ENCODE measurements around the gene NHLH1. TPM values are rescaled to one million over a fixed set of nuclear protein-coding genes. Genes with fewer than 3 reads are reported as not detected.

NHLH1 gene
- total RNA-seq, 1 experiment from 2014 or later: 0.18 TPM

GRCh38 chr1:160360227-160360695, 6.6 kb upstream of the NHLH1 start:
- H3K4me3 ChIP-seq (ENCODE audit: low read depth in 2 of 2, low read length in 2 of 2): no peak overlapping the region
- no peaks in the 10 kb centered on the region for H3K27me3 ChIP-seq (ENCODE audit: control insufficient read depth, insufficient read depth, low read length)
- no peak for ATAC-seq
- no TSS peak for BruUV-seq (replicated peaks)
- DNase-seq (ENCODE audit: low read depth, low spot score): no peak
- no peak overlapping the region for H3K27ac ChIP-seq (ENCODE audit: low read length)
- intact Hi-C loops (cut with micrococcal nuclease; ENCODE audit: unreplicated experiment): no loop called here
- CTCF ChIA-PET: no interaction called here
- no peaks in the 10 kb centered on the region for H3K4me1 ChIP-seq (ENCODE audit: control insufficient read depth, insufficient read depth, low read length)
- in situ Hi-C loops (cut with HindIII; ENCODE audit: low pct_unique_long_range_greater_than_20kb, low sequenced_read_pairs): no loop called here
- TF ChIP-seq CTCF (IDR thresholded peaks at IDR 0.05) (no peak), TCF7L2 (IDR thresholded peaks at IDR 0.05; ENCODE audit: low read depth, low read length) (no peak), POLR2AphosphoS5 (IDR thresholded peaks at IDR 0.05; ENCODE audit: low read depth, low read length) (no peak), REST (IDR thresholded peaks at IDR 0.05; ENCODE audit: insufficient read depth in 1 of 2, low read depth in 2 of 2, low read length in 1 of 2) (no peak), SIN3A (IDR thresholded peaks at IDR 0.05; ENCODE audit: borderline replicate concordance, insufficient read depth, low read depth, low read length) (no peak)
- peaks cover 2% of the 10 kb centered on the region; the same call in 1 of the 2 replicates for H3K36me3 ChIP-seq (ENCODE audit: control insufficient read depth, insufficient read depth, low read length)
- H3K9me3 ChIP-seq (ENCODE audit: control insufficient read depth, insufficient read depth, low read depth, low read length): no peaks in the 10 kb centered on the region
- POLR2A ChIA-PET: no interaction called here

GRCh38 chr1:160361199-160361598, 5.7 kb upstream of the NHLH1 start:
- Histone ChIP-seq H3K9me3 (ENCODE audit: control insufficient read depth, insufficient read depth, low read depth, low read length) (no peaks in the 10 kb centered on the region), H3K27ac (ENCODE audit: low read length) (no peak overlapping the region), H3K36me3 (ENCODE audit: control insufficient read depth, insufficient read depth, low read length) (no peaks in the 10 kb centered on the region), H3K4me1 (ENCODE audit: control insufficient read depth, insufficient read depth, low read length) (no peaks in the 10 kb centered on the region), H3K27me3 (ENCODE audit: control insufficient read depth, insufficient read depth, low read length) (no peaks in the 10 kb centered on the region), H3K4me3 (ENCODE audit: low read depth in 2 of 2, low read length in 2 of 2) (no peak overlapping the region)
- DNase-seq (ENCODE audit: low read depth, low spot score) (no peak), ATAC-seq (no peak)
- POLR2A ChIA-PET: no interaction called here
- CTCF ChIA-PET: no interaction called here
- no peak for TF ChIP-seq POLR2AphosphoS5 (IDR thresholded peaks at IDR 0.05; ENCODE audit: low read depth, low read length)
- no peak for TF ChIP-seq REST (IDR thresholded peaks at IDR 0.05; ENCODE audit: insufficient read depth in 1 of 2, low read depth in 2 of 2, low read length in 1 of 2)
- no peak for TF ChIP-seq CTCF (IDR thresholded peaks at IDR 0.05)
- TF ChIP-seq TCF7L2 (IDR thresholded peaks at IDR 0.05; ENCODE audit: low read depth, low read length): no peak
- TF ChIP-seq SIN3A (IDR thresholded peaks at IDR 0.05; ENCODE audit: borderline replicate concordance, insufficient read depth, low read depth, low read length): no peak
- intact Hi-C loops (cut with micrococcal nuclease; ENCODE audit: unreplicated experiment) (no loop called here), in situ Hi-C loops (cut with HindIII; ENCODE audit: low pct_unique_long_range_greater_than_20kb, low sequenced_read_pairs) (no loop called here)
- no TSS peak for BruUV-seq (replicated peaks)

Measured in Panc1 (cell line).